GF-D8 (cell line): ENCODE measurements around the gene BAZ2B.
"Not testable (repeated sequence)": the region's sequence is repeated elsewhere in the genome, so short reads cannot be mapped to it uniquely, and the experiment has no call there.

ENCODE experiments used
- DNase-seq: peaks from one replicate; lab custom pipeline; 2025; lab: John Stamatoyannopoulos, UW

BAZ2B gene

GRCh38 chr2:159616286-159616701, at the start of gene BAZ2B:
BAZ2B (minus strand) TSS chr2:159616548; CDS start chr2:159478719, 137,829 bp downstream.
- DNase-seq = peak; percentile 60

GRCh38 chr2:159661286-159661685, 44.9 kb upstream of the BAZ2B start:
- no peak for DNase-seq

- DNase-seq = peak; percentile 77
Observed at GRCh38 chr2:159658881-159659873, 42.8 kb upstream of the BAZ2B start.

GRCh38 chr2:159653962-159654361, 37.6 kb upstream of the BAZ2B start:
- no peak for DNase-seq

- DNase-seq = no peak
Observed at GRCh38 chr2:159651884-159652283, 35.5 kb upstream of the BAZ2B start.

GRCh38 chr2:159650574-159650973, 34.2 kb upstream of the BAZ2B start:
- DNase-seq = no peak

- no peak for DNase-seq
Observed at GRCh38 chr2:159648643-159649042, 32.3 kb upstream of the BAZ2B start.

- no peak for DNase-seq
Observed at GRCh38 chr2:159647667-159648066, 31.3 kb upstream of the BAZ2B start.

- no peak for DNase-seq
Observed at GRCh38 chr2:159640176-159640575, 23.8 kb upstream of the BAZ2B start.

GRCh38 chr2:159639712-159640111, 23.4 kb upstream of the BAZ2B start:
- DNase-seq = no peak

GRCh38 chr2:159639071-159639470, 22.7 kb upstream of the BAZ2B start:
- no peak for DNase-seq

- no peak for DNase-seq
Observed at GRCh38 chr2:159637988-159638501, 21.7 kb upstream of the BAZ2B start.

- DNase-seq = no peak
Observed at GRCh38 chr2:159637240-159637639, 20.9 kb upstream of the BAZ2B start.

GRCh38 chr2:159635006-159635789, 18.9 kb upstream of the BAZ2B start:
- DNase-seq = no peak

- DNase-seq = no peak
Observed at GRCh38 chr2:159633219-159633618, 16.9 kb upstream of the BAZ2B start.

GRCh38 chr2:159625628-159626027, 9.3 kb upstream of the BAZ2B start:
- DNase-seq = not testable (repeated sequence)

GRCh38 chr2:159623436-159623835, 7.1 kb upstream of the BAZ2B start:
- DNase-seq = no peak

GRCh38 chr2:159622966-159623365, 6.6 kb upstream of the BAZ2B start:
- no peak for DNase-seq

- peak; percentile 21 for DNase-seq
Observed at GRCh38 chr2:159620796-159621195, 4.4 kb upstream of the BAZ2B start.

GRCh38 chr2:159617646-159618045, 1.3 kb upstream of the BAZ2B start:
- no peak for DNase-seq

GRCh38 chr2:159617100-159617499, 752 bp upstream of the BAZ2B start:
- no peak for DNase-seq
